Stimulated activated CD8-positive, alpha-beta memory T cell treated with anti-CD3 and anti-CD28 coated beads, Interleukin-7, amount 100 ng/mL, for 48 hours (primary cell): ENCODE results near the gene MTHFD2L.

Experiments
- DNase-seq, 2 donors: peaks; one replicate each; pipeline ENCODE4 v3.0.0-alpha.2; 2020; ENCODE audit warnings: low read depth in 1 of 2; ENCODE audit errors: extremely low read depth in 1 of 2

MTHFD2L gene

DNA sequence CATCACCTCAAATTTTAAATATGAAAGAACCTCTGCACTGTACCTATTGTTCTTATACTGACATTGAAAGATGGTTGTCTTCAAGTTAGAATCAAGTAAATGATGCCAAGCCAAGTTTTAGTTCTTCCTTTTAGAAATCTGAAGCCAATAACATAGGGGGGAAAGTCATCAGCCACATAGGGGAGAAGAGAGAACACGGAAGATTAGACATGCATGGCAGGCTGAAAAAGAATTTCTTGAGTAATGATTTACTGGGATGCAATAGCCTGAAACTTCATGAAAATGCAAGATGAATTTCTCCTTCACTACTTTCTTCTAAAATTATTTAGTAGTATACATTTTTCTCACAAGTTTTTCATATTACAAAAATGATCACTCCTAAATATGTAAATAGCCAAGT is 136.8 kb downstream of the MTHFD2L start:
- no peak for DNase-seq

DNA sequence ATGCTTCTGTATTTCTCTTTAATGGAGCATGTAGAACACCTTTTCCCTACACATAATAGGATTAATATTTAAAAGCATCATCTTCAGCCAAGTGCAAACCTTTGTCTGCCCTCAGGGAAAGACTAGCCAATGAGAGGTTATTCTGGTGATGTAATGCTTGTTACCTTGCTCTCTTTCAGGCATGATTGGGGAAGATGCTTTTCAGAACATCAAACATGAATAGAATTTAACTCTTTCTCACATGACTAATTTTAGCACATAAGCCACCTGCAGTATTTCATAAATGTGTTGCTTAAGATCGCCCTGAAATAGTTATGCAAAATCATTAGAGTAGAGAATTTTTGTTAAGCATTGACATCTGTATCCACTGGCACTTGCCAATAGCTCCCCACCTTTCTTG is 139.6 kb downstream of the MTHFD2L start:
- DNase-seq, result no peak

DNA sequence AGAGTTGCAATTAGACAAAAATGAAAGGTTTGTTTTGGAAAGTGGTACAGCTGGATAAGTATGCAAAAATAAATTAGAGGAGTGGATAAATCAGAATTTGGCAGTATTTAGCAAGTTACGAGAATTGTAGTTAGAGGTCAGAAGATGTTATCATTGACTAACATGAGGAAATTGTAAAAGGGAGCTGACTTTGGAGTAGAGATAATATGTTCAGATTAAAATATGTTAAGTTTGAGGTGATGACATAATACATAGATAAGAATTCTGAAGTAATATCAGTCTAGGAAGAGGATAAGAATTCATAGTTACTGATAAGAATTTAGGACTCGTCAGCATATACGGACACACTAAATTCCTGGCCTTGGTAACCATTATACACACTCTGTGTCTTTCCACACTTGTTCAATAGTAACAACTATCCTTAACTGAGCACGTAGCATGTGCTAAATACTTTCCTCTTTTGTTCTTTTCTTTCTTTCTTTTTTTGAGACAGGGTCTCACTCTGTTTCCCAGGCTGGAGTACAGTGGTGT is 146.2 kb downstream of the MTHFD2L start:
- no peak for DNase-seq

DNA sequence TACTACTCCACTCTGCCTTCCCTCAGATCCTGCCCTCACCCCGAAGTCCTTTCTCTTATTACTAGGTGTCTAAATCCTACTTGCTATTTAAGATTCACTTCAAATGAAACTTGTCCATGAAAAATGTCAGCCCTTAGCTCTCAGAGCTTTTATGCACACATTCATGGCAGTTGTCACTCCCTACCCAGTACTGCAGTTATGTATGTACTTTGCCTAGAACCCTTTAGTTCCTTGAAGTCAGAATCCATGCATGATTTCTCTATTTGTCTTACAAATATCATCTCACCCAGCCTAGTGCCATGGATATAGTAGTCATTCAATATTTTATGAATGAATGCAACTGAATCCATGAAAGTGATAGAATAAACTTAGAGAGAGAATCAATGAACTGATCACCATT is 147.1 kb downstream of the MTHFD2L start:
- no peak for DNase-seq

DNA sequence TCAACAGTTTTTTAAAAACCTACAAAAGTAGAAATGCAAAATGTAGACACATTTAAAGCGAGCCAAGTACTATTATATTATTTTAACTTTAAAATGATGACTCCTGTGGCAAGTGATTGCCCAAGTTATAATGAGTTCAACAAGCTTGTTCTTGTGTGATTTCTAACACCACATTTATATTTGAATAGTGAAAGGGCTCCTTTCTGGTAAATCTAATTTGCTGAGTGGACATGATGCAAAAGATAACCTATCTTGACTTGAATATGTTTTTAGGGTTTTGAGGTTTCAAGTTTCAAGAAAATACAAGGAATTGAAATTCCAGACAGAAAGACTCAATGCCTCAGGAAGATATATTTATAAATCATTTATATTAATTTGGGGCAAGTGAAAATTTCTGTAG is 149.3 kb downstream of the MTHFD2L start:
- no peak for DNase-seq

DNA sequence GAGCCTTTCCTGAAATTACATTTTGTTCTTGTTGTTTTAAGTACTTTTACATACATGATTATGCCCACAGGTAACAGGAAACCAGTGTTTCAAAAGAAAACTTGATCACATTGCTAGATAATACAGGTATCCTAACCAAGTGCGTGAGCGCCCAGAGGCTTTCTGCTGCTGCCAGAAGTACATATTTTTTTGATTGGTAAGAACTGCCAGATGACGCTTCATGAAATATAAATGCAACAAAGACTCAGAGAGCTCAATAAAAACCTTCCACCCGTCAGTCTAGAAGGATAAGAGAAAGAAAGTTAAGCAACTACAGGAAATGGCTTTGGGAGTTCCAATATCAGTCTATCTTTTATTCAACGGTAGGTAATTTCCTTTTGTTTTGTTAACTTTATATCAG is 150.3 kb downstream of the MTHFD2L start, which contains the start of gene EPGN:
Gene EPGN (plus strand): TSS at position 256 of the 400 bp plus-strand sequence. CDS start 64 bp downstream, at position 320.
- no peak for DNase-seq

DNA sequence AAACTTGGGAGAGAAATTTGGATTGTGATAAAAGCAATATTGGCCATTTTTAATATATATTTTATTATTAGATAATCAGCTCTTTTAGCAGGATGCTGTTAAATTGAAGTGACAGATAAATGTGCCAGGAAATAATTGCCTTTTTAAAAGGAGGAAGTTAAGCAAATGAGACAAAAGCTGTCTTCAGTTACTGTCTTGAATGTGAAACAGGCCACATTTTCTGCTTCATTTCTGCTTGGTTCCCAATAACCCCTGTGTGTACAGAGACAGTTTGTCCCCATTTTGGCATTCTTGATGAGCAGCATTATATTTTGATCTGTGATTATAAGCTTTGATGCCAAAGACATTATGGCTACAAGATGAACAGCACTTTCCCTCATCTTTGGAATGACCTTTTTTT is 151.3 kb downstream of the MTHFD2L start:
- no peak for DNase-seq

DNA sequence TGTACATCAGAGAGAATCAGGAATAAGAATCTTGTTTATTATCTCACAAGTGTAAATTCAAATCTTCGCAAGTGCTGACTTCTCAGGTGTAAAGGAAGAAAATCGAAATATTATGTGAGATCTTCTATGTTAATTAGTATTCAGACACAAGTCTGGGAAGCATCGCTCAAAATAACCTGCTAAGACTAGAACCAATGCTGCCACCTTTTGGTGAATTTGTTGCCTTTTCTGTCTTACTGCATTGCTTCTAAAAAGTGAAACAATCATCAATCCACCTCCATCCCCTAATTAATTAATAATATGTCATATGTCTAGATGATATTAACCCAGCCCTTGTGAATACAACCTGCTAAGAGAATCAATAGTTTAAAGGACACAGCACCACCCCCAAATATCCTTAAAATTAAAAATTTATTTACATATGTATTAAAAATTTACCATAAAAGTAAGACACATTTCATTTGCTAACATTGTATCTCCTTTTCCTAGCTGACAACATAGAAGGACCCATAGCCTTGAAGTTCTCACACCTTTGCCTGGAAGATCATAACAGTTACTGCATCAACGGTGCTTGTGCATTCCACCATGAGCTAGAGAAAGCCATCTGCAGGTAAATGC is 153.9 kb downstream of the MTHFD2L start:
- DNase-seq, result no peak

DNA sequence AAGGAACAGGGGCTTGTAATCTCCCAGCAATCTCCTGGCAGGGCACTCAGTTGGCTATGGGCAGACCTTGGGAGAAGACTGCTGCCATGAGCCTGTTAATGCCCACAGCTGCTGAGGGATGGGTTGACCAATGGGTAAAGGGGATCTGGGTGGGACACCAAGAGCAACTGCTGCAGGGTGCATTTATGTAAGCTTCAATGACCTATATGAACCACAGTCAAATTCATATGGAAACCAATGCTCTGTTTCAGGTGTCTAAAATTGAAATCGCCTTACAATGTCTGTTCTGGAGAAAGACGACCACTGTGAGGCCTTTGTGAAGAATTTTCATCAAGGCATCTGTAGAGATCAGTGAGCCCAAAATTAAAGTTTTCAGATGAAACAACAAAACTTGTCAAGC is 156.4 kb downstream of the MTHFD2L start:
- no peak for DNase-seq

DNA sequence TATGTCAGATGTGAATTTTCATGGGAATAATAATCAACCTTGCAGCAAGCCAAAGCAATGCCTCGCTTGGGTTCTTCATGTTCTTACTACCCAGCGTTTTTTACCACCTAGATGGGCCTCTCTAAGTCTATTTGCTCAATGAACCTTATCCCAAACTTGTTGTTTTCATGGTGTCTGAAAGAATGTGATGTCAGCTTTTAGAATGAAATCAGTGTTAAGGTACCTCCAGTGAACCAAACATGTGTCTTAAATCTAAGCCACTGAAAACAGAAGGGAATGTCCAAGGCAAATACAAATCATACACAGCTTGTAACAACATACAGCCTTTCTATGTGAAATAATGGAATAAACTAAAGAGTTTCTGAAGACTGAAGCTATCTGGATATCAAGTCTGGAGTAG is 157.0 kb downstream of the MTHFD2L start:
- DNase-seq, result no peak

DNA sequence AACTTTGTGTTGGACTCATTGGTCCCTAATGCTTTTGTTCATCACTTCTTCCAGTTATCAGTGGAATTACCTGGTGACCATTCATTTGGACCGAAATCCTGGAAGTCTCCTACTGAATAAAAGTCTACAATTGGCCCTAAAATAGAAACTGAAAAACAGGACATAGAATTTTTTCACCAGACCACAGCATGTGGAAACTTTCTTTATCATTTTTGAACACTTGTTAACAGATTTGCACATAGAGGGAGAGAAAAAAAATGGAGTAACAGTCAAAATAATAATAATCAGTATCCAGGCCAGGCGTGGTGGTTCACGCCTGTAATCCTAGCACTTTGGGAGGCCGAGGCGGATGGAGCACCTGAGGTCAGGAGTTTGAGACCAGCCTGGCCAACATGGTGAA is 157.5 kb downstream of the MTHFD2L start:
- no peak for DNase-seq

DNA sequence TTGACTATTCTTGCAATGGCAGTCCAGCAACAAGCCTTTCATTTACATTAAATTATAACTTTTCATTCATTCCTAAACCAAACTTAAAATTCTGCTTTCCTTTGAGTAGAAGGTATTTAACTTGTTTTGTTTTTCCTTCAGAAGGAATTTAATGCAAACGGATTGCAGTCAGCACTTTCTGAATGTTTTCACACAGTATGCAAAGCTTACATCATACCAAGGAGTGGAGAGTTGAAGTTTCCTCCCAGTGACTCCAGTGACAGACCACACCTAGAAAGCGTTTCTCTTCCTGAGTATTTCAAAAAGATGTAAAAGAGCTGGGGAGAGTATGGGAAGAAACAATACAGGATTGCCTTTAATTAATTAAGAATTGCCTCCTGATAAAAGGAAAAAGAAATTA is 158.5 kb downstream of the MTHFD2L start:
- DNase-seq, result no peak

DNA sequence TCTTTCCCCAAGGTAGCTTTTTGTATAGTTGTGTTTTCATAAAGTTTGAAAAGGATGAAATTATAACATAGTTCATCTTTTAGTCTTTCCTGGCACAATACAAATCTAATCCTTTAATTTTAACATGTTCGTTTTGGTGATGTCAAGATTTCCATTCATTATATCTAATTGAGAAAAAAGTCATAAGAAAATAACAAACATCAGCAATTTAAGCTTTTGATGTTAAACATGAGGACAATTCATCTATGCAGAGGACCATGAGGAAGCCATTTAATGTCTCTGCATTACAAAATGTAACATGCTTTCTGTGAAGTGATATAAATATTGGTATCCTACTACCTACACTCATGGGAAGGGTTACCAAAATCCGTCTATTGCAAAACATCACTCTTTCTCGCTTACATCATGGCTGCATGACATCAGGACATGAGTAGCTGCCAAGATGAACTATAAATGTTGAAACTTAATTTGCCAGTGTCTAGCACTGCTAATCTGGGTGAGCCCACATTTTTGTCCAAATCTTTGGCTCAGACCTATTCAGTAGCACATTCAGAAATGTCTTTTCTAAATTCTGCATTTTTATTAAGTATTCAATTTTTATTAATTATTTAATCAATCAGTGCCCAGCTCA is 159.8 kb downstream of the MTHFD2L start:
- DNase-seq, result no peak

DNA sequence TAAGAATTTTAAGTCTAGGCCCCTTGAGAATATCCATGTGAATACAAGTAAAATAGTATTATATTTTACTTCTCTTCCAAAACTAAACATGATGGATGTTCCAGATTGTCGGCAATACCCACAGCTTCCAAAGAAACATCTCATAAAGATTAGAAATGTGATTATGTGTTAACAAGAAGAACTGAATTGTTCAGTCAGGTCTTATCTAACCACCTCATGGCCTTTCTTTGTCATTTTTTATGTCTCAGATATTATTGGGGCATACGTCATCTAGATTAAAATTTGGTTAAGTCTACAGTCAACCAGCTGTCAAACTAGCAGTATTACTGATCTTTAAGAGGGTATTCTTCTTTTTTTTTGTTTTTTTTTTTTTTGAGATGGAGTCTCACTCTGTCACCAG is 160.4 kb downstream of the MTHFD2L start:
- DNase-seq, result no peak

DNA sequence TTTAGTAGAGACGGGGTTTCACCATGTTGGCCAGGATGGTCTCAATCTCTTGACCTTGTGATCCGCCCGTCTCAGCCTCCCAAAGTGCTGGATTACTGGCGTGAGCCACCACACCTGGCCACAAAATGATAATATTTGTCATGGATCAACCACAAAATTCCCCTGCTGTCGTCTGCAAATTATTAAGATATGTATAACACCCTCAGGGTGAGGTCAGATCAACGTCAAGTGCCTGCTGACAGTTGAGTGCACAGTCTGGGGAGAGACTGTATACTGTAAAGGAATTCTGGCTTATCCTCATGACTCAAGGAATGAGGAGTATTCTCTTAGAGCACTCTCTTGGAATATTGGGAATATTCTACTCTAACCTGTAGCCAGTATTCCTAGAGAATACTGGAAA is 161.6 kb downstream of the MTHFD2L start:
- no peak for DNase-seq

DNA sequence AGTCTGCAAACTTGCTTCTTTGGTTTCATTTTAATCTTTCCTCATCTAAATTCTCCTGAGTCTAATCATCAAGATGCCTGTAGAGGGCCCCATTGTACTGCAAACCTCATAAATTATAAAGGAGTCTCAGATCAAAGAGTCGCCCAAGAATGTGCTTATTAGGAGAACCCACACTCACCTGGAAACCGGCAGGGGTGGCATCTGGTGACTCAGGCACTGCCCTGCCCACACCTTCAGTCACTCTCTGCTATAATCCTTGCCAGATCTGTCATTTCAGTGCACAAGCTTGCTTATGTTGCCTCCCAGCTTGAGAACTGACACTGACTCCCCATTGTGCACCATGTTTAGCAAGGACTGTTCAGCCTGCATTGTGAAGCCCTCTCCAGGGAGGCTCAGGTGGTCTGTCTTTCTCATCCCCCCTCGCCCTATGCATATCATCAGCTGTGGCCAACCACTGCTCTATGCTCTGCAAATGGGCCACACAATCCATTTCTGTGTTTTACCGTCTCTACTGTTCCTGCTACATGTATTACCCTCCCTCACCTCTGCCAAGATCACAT is 162.7 kb downstream of the MTHFD2L start:
- DNase-seq, result no peak

DNA sequence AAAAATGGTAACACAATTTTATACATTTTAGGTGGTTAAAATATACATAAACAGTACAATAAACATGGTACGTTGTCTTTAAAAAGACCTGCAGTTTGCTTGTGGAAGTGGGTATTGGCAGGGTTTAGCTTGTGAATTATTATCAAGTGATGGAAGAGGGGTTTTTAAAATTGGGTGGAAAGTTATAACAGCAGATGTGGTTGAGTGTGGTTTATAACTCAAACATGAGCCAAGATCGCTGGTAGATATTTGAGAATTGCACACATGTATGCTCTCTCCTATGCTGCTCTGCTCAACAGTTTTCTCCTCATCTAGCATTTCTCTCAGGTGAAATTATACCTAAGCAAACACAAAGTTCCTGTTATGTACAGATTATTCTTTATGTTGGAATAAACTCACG is 164.4 kb downstream of the MTHFD2L start:
- no peak for DNase-seq

DNA sequence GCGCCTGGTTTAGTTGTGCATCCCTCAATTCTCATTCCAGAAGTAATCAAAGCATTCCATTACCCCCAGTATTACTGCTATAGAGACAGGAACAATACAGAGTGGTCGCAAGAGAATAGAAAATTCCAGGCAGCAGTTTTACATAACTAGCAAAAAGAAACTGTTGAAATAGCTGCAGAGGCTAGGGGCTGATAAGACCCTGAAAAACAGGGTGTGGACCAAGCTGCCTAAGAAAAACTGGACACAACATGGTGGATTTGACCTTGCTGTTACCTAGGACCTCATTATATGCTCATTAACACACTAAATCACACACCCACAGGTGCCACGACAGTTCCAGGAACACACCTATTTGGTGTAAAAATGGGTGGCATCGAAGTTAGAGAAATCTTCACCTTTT is 165.7 kb downstream of the MTHFD2L start:
- DNase-seq, result no peak

DNA sequence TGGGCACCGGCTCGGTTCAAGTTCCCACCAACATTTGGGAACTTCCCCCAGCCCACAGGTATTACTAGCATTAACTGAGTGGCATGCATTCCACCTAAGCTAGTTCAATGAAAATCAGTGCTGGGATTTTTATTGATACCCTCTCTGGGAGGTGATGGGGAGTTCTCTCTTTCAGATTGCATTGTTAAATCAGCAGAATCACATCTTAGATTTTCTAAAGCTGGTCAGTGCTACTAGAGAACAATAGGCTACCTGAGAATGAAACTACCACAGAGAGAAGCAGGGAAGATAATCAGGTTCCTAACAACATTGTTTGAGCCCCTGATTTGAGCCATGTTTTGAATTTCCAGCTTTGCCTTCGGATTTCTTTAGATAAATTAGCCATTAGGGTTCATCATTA is 166.3 kb downstream of the MTHFD2L start:
- DNase-seq, result no peak

DNA sequence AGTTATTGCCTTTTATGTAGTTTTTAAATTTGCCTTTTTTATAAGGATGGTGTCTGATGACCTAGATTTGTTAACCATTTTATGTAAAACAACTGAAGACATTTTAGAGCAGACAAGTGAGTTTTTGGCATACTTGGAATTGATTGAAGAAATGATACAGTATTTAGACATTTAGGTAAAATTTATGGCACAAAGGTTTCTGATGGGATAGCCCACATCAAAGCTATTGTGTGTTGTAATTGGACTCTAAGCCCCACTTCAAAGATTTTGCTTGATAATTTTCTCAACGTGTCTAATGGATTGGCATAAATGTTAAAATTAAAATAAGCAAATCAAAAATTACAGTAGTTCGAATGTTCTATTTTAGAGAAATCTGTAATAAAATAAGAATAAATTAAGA is 168.0 kb downstream of the MTHFD2L start:
- no peak for DNase-seq

DNA sequence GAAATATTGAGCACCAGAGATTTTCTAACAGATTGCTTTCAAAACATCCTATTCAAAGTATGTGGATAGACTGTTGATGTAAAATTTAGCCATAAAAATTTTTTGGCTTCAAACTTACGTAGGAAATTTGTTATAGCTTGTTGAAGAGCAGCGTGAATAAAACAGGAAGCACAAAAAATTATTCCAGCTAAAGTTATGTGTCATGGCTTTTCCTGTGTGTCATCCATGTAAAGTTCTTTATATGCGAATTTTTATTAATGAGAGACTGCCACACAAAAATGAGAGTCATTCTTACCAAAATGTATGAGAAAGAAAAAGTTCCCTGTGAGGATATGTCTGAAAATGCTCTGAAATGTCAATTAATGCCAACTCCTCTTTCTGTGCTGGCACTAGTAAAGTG is 169.8 kb downstream of the MTHFD2L start:
- no peak for DNase-seq

DNA sequence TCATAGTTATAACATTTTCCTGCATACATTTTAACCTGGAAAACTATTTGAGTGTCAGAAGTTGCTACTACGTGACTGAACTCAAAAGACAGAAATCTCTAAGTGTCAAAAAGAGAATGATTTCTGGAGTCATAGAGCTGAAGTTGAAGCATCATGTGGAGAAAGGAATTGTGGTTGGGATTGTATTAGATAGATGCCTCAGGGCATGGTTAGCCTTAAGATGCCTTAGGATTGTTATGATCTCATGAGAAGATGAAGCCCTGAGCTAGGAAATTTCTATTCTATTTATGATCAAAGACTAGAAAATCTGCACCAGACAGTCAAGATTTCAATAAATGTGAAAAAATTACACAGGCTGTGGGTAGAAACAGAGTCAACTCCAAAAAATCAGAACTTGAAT is 170.6 kb downstream of the MTHFD2L start:
- DNase-seq, result no peak
